Activated CD8-positive, alpha-beta memory T cell treated with anti-CD3 and anti-CD28 coated beads, Interleukin-2, amount 50 U/mL, for 24 hours (primary cell): ENCODE measurements around the gene PRR13.

Experiments used
- DNase-seq: peaks from one replicate; pipeline ENCODE4 v3.0.0-alpha.2; 2020; ENCODE audit errors: extremely low read depth

Gene PRR13

DNA sequence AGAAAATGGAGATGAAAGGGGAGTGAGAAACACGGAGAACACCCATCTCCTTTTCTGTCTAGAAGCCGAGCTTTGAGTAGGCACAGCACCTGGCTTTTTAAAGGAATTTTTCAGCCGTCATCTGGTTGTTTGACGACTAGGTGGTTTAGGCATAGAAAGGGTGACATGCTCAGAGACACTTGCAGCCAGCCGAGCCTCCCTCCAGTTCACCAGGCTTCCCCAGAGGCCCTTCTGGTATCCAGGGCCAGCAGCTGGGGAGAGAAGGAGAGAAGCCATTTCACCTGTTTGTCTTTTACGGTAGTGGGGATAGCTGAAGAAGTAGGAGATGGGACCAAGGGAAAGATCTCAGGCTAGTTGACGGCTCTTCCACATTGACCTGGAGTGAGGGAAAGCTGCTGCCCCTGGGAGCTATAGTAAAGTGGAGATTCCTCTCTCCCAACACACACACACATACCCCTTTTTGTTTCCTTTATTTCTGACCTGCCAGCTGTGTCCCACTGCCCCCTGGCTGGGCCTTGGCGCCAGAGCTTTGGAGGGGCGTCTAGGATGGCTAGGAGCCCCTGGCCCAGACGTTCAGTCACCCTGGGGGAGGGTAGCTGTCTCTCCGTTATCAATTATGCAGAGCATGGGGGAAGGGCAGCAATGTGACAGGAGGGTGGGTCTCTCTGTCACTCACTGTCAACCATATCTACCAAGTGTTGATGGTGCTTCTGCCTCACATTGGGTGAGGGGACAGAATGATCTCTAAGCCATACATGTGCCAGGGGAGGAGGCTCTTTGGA is 52.3 kb downstream of the PRR13 start:
- DNase-seq: no peak
